WTC11 (cell line): ENCODE data around the gene SLC12A8. TPM values are rescaled to one million over a fixed set of nuclear protein-coding genes. Genes with fewer than 3 reads are reported as not detected.

Experiments
- ATAC-seq: fragments of 200-7000 bp; cut with Tn5 transposase; 2 replicates; pipeline ENCODE4 v1.10.0; 2021; ENCODE audit warnings: mild to moderate bottlenecking, moderate library complexity
- CTCF ChIA-PET: fragments of 300-600 bp; sonication (Branson Sonifier 250); formaldehyde crosslinking; loops from one replicate; lab custom pipeline; 2021; ENCODE audit warnings: antibody characterized with exemption; lab: Charles Lee
- POLR2A ChIA-PET: fragments of 350-600 bp; sonication (Branson Sonifier 250); formaldehyde crosslinking; loops from one replicate; lab custom pipeline; 2021; ENCODE audit warnings: antibody characterized with exemption; lab: Charles Lee
- DNase-seq: peaks from one replicate; pipeline ENCODE4 v3.0.0; 2021; ENCODE audit warnings: low spot score
- H3K27ac Mint-ChIP-seq: 2 replicates; pipeline ENCODE4 v1.8.0; 2021; ENCODE audit warnings: mixed read lengths
- H3K27me3 Mint-ChIP-seq: 2 replicates; pipeline ENCODE4 v1.8.0; 2021; ENCODE audit warnings: low read depth, mild to moderate bottlenecking, moderate library complexity, mixed read lengths
- H3K36me3 Mint-ChIP-seq: 2 replicates; pipeline ENCODE4 v1.8.0; 2021; ENCODE audit warnings: mixed read lengths
- H3K4me1 Mint-ChIP-seq: 2 replicates; pipeline ENCODE4 v1.8.0; 2022; ENCODE audit warnings: mixed read lengths
- H3K4me3 Mint-ChIP-seq: 2 replicates; pipeline ENCODE4 v1.8.0; 2021; ENCODE audit warnings: mild to moderate bottlenecking, moderate library complexity, mixed read lengths
- H3K9me3 Mint-ChIP-seq: 2 replicates; pipeline ENCODE4 v1.8.0; 2021; ENCODE audit warnings: mixed read lengths
- AFF4 ChIP-seq: sonication (generic); formaldehyde crosslinking; IDR thresholded peaks from 2 replicates; pipeline ENCODE4 v1.8.1; 2023; ENCODE audit warnings: mild to moderate bottlenecking, missing genetic modification reagents, borderline replicate concordance
- AR ChIP-seq: fragments of 250-450 bp; sonication (Bioruptor Pico); IDR thresholded peaks from 2 replicates; pipeline ENCODE4 v1.9.0; 2021; ENCODE audit warnings: mild to moderate bottlenecking
- ARID4B ChIP-seq: sonication (generic); formaldehyde crosslinking; IDR thresholded peaks from 2 replicates; pipeline ENCODE4 v1.8.0; 2023; ENCODE audit warnings: missing genetic modification reagents, mild to moderate bottlenecking, borderline replicate concordance
- CBFB ChIP-seq: sonication (generic); formaldehyde crosslinking; IDR thresholded peaks from 2 replicates; pipeline ENCODE4 v1.8.1; 2022; ENCODE audit warnings: mild to moderate bottlenecking, low read depth, missing genetic modification reagents
- CDX4 ChIP-seq: fragments of 250-450 bp; sonication (Bioruptor Pico); IDR thresholded peaks from 2 replicates; pipeline ENCODE4 v1.9.0; 2021; ENCODE audit warnings: moderate library complexity, mild to moderate bottlenecking, inconsistent platforms, borderline replicate concordance
- CREB1 ChIP-seq: sonication (generic); formaldehyde crosslinking; IDR thresholded peaks from 2 replicates; pipeline ENCODE4 v1.8.0; 2023; ENCODE audit warnings: mild to moderate bottlenecking, missing genetic modification reagents
- CTCF ChIP-seq: fragments of 200-600 bp; IDR thresholded peaks from 2 replicates; pipeline ENCODE4 v1.8.0; 2022; ENCODE audit warnings: antibody characterized with exemption
- IRF2 ChIP-seq: sonication (generic); formaldehyde crosslinking; IDR thresholded peaks from 2 replicates; pipeline ENCODE4 v1.8.0; 2022; ENCODE audit warnings: low read depth, missing genetic modification reagents, borderline replicate concordance
- JUN ChIP-seq: sonication (generic); formaldehyde crosslinking; IDR thresholded peaks from 2 replicates; pipeline ENCODE4 v1.8.0; 2023; ENCODE audit warnings: mild to moderate bottlenecking, missing genetic modification reagents
- MYBL2 ChIP-seq: sonication (generic); formaldehyde crosslinking; IDR thresholded peaks from 2 replicates; pipeline ENCODE4 v1.8.1; 2023; ENCODE audit warnings: mild to moderate bottlenecking, moderate library complexity, missing genetic modification reagents
- TCF7 ChIP-seq: sonication (generic); formaldehyde crosslinking; IDR thresholded peaks from 2 replicates; pipeline ENCODE4 v1.8.0; 2022; ENCODE audit warnings: mild to moderate bottlenecking, low read depth, missing genetic modification reagents, moderate library complexity
- TP53 ChIP-seq: sonication (generic); formaldehyde crosslinking; IDR thresholded peaks from 2 replicates; pipeline ENCODE4 v1.8.1; 2023; ENCODE audit warnings: mild to moderate bottlenecking, missing genetic modification reagents
- ZNF263 ChIP-seq: sonication (generic); formaldehyde crosslinking; IDR thresholded peaks from 2 replicates; pipeline ENCODE4 v1.8.1; 2022; ENCODE audit warnings: low read depth, mild to moderate bottlenecking, moderate library complexity, missing genetic modification reagents
- ZNF396 ChIP-seq: fragments of 250-450 bp; sonication (Bioruptor Pico); IDR thresholded peaks from 2 replicates; pipeline ENCODE4 v1.8.0; 2021; ENCODE audit warnings: mild to moderate bottlenecking, moderate library complexity, borderline replicate concordance
- ZSCAN18 ChIP-seq: fragments of 250-450 bp; sonication (Bioruptor Pico); IDR thresholded peaks from 2 replicates; pipeline ENCODE4 v2.1.2; 2022; ENCODE audit warnings: mild to moderate bottlenecking, moderate library complexity
- total RNA-seq: library from RNA; stranded (reverse); gene quantifications from 3 replicates; pipeline ENCODE4 v1.2.3, GENCODE V29; 2021

Gene SLC12A8
- total RNA-seq, 1 experiment from 2014 or later = 9.1 TPM

GRCh38 chr3:125055331-125055912 lies 157.1 kb downstream of the SLC12A8 start:
- peak; percentile 4 for ATAC-seq
- no peaks in the 10 kb centered on the region for H3K36me3 Mint-ChIP-seq
- no peak overlapping the region for H3K27ac Mint-ChIP-seq
- peaks cover 58% of the 10 kb centered on the region for H3K4me1 Mint-ChIP-seq
- DNase-seq = no peak
- H3K9me3 Mint-ChIP-seq = no peaks in the 10 kb centered on the region
- ChIA-PET CTCF (no interaction called here), POLR2A (no interaction called here)
- TF ChIP-seq CBFB (CRISPR knock-in tag) = no peak
- TF ChIP-seq TP53 (CRISPR knock-in tag) = 0 out of 2 replicates have a peak, but pooled peaks have one; percentile 18
- TF ChIP-seq TCF7 (CRISPR knock-in tag) = no peak
- H3K27me3 Mint-ChIP-seq = peaks cover 46% of the 10 kb centered on the region
- H3K4me3 Mint-ChIP-seq = peak overlapping the region; percentile 89

- H3K27ac Mint-ChIP-seq = no peak overlapping the region
- TF ChIP-seq IRF2 (no peak), AFF4 (CRISPR knock-in tag) (no peak), JUN (no peak), ZNF263 (no peak), CTCF (no peak), CDX4 (CRISPR knock-in tag) (no peak), MYBL2 (no peak)
- TF ChIP-seq, all 79 proteins: peak for 0
- H3K9me3 Mint-ChIP-seq = no peaks in the 10 kb centered on the region
- POLR2A ChIA-PET = no interaction called here
- peaks cover 61% of the 10 kb centered on the region for H3K4me1 Mint-ChIP-seq
- ATAC-seq (no peak), DNase-seq (no peak)
- no peaks in the 10 kb centered on the region for H3K36me3 Mint-ChIP-seq
- H3K4me3 Mint-ChIP-seq = peak overlapping the region; percentile 89
- CTCF ChIA-PET = no interaction called here
- peaks cover 46% of the 10 kb centered on the region for H3K27me3 Mint-ChIP-seq
Observed at GRCh38 chr3:125054449-125055329, 157.9 kb downstream of the SLC12A8 start.

GRCh38 chr3:125054062-125054448 lies 158.5 kb downstream of the SLC12A8 start:
- H3K9me3 Mint-ChIP-seq = no peaks in the 10 kb centered on the region
- H3K36me3 Mint-ChIP-seq = no peaks in the 10 kb centered on the region
- DNase-seq (no peak), ATAC-seq (no peak)
- ChIA-PET POLR2A (no interaction called here), CTCF (no interaction called here)
- H3K4me1 Mint-ChIP-seq = peaks cover 58% of the 10 kb centered on the region
- peak overlapping the region; percentile 89 for H3K4me3 Mint-ChIP-seq
- no peak overlapping the region for H3K27ac Mint-ChIP-seq
- H3K27me3 Mint-ChIP-seq = peaks cover 41% of the 10 kb centered on the region
- no peak for TF ChIP-seq AR (CRISPR knock-in tag)
- TF ChIP-seq ZSCAN18 (CRISPR knock-in tag) = no peak
- no peak for TF ChIP-seq CREB1 (CRISPR knock-in tag)
- no peak for TF ChIP-seq ARID4B
- no peak for TF ChIP-seq ZNF396 (CRISPR knock-in tag)
